NB4 (cell line): Measurements from ENCODE around the gene ZNF580.

ENCODE experiments used
- POLR2A ChIP-seq: IDR thresholded peaks from 2 replicates; pipeline ENCODE4 v1.6.1; 2011; ENCODE audit warnings: mild to moderate bottlenecking; ENCODE audit not compliant: insufficient read length; ENCODE audit errors: extremely low read depth
- TF ChIP-seq, protein P1 (sequence below): IDR thresholded peaks from one replicate; pipeline ENCODE4 v1.5.1; 2012; ENCODE audit warnings: low read depth, low read length

DNA sequence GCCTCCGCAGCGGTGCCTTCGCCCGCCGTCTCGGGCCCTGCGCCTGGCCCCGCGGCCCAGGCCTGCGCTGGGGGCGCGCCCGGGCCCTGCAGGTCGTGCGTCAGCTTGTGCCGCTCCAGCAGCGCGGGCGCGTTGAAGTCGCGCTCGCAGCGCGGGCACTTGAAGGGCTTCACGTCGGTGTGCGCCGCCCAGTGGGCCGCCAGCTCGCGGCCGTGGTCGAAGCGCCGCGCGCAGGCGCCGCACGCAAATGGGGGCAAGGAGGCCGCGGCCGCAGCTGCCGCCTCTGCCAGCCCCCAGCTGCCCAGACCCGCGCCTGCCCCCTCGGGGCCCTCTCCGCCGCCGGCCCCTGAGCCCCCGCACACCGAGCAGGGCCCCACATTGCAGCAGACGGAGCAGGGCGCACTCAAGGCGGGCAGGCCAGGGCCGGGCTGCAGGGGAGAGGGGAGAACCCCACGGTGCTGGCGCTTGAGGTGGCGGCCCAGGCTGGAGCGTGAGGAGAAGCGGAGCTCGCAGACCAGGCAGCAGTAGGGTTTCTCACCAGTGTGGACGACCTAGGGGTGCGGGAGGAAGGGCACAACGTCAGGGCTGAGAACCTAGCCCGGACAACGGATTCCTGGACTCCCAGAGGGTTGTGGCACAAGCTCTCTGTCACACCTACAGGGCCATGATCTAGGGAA, 47.6 kb upstream of the ZNF580 start:
- TF ChIP-seq, protein P1, sequence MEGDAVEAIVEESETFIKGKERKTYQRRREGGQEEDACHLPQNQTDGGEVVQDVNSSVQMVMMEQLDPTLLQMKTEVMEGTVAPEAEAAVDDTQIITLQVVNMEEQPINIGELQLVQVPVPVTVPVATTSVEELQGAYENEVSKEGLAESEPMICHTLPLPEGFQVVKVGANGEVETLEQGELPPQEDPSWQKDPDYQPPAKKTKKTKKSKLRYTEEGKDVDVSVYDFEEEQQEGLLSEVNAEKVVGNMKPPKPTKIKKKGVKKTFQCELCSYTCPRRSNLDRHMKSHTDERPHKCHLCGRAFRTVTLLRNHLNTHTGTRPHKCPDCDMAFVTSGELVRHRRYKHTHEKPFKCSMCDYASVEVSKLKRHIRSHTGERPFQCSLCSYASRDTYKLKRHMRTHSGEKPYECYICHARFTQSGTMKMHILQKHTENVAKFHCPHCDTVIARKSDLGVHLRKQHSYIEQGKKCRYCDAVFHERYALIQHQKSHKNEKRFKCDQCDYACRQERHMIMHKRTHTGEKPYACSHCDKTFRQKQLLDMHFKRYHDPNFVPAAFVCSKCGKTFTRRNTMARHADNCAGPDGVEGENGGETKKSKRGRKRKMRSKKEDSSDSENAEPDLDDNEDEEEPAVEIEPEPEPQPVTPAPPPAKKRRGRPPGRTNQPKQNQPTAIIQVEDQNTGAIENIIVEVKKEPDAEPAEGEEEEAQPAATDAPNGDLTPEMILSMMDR, result no peak
- TF ChIP-seq POLR2A, result no peak
